Large intestine (tissue), 3 donors: ENCODE data around the gene SPECC1. TPM values are rescaled to one million over a fixed set of nuclear protein-coding genes. Genes with fewer than 3 reads are reported as not detected.

Experiments used
- DNase-seq, 2 donors: peaks; one replicate each; pipeline versions ENCODE4 v3.0.0 to v3.0.0-alpha.2; 2013
- H3K27ac ChIP-seq: one replicate; pipeline ENCODE4 v1.5.1; 2013; ENCODE audit warnings: low read length
- H3K27me3 ChIP-seq: 2 replicates; pipeline ENCODE4 v1.6.1; 2013; ENCODE audit warnings: low read length; ENCODE audit not compliant: control insufficient read depth, insufficient read depth
- H3K36me3 ChIP-seq: 2 replicates; pipeline ENCODE4 v1.6.1; 2013; ENCODE audit warnings: low read length; ENCODE audit not compliant: control insufficient read depth, insufficient read depth
- H3K4me1 ChIP-seq: one replicate; pipeline ENCODE4 v1.6.1; 2013; ENCODE audit warnings: low read length; ENCODE audit not compliant: control insufficient read depth, insufficient read depth
- H3K4me3 ChIP-seq: one replicate; pipeline ENCODE4 v1.5.1; 2013; ENCODE audit warnings: low read length
- H3K9me3 ChIP-seq: one replicate; pipeline ENCODE4 v1.6.1; 2013; ENCODE audit warnings: mild to moderate bottlenecking, low read depth, low read length, moderate library complexity; ENCODE audit not compliant: control insufficient read depth
- WGBS: methylation state at CpG from one replicate; pipeline ENCODE4 v1.1.5; 2013; ENCODE audit warnings: low lambda C conversion rate; ENCODE audit not compliant: insufficient coverage; 5-methylcytosine and 5-hydroxymethylcytosine counted together
- polyA plus RNA-seq: library from polyadenylated mRNA; unstranded; fragments of 120-200 nt; gene quantifications from one replicate; pipeline ENCODE4 v1.2.1, GENCODE V29; 2013

SPECC1 gene
- polyA plus RNA-seq, 1 donor, result 29.3 TPM

GRCh38 chr17:20039037-20039436, 29.9 kb downstream of the SPECC1 start:
- no peaks in the 10 kb centered on the region for H3K36me3 ChIP-seq
- H3K4me3 ChIP-seq, result no peak overlapping the region
- H3K9me3 ChIP-seq, result no peaks in the 10 kb centered on the region
- H3K27me3 ChIP-seq, result peaks cover 3% of the 10 kb centered on the region
- no peak overlapping the region for H3K27ac ChIP-seq
- no peak for DNase-seq
- 67% methylated on average over 1 of the region's 2 CpGs for WGBS
- H3K4me1 ChIP-seq, result no peaks in the 10 kb centered on the region

- H3K27ac ChIP-seq, result no peak overlapping the region
- H3K36me3 ChIP-seq, result no peaks in the 10 kb centered on the region
- H3K4me3 ChIP-seq, result no peak overlapping the region
- no peaks in the 10 kb centered on the region for H3K9me3 ChIP-seq
- peaks cover 3% of the 10 kb centered on the region for H3K27me3 ChIP-seq
- no peak for DNase-seq
- no peaks in the 10 kb centered on the region for H3K4me1 ChIP-seq
Observed at GRCh38 chr17:20040216-20040615, 31.1 kb downstream of the SPECC1 start.

GRCh38 chr17:20043021-20043420, 33.9 kb downstream of the SPECC1 start:
- no CpG with 5 or more reads among the region's 3 CpGs for WGBS
- H3K36me3 ChIP-seq, result no peaks in the 10 kb centered on the region
- no peak overlapping the region for H3K27ac ChIP-seq
- no peak overlapping the region for H3K4me3 ChIP-seq
- DNase-seq, result no peak
- no peaks in the 10 kb centered on the region for H3K9me3 ChIP-seq
- peaks cover 3% of the 10 kb centered on the region for H3K27me3 ChIP-seq
- no peaks in the 10 kb centered on the region for H3K4me1 ChIP-seq

- Histone ChIP-seq H3K27me3 (no peaks in the 10 kb centered on the region), H3K27ac (no peak overlapping the region), H3K4me3 (no peak overlapping the region), H3K9me3 (no peaks in the 10 kb centered on the region), H3K36me3 (no peaks in the 10 kb centered on the region), H3K4me1 (no peaks in the 10 kb centered on the region)
- no peak for DNase-seq
- WGBS, result 80% methylated on average over 1 of the region's 1 CpG
Observed at GRCh38 chr17:20045476-20045875, 36.3 kb downstream of the SPECC1 start.

- no CpG with 5 or more reads among the region's 8 CpGs for WGBS
Observed at GRCh38 chr17:20046629-20047028, 37.5 kb downstream of the SPECC1 start.

GRCh38 chr17:20051624-20052023, 42.5 kb downstream of the SPECC1 start:
- Histone ChIP-seq H3K27me3 (peaks cover 5% of the 10 kb centered on the region), H3K4me1 (no peaks in the 10 kb centered on the region), H3K9me3 (no peaks in the 10 kb centered on the region), H3K4me3 (no peak overlapping the region), H3K27ac (no peak overlapping the region), H3K36me3 (no peaks in the 10 kb centered on the region)
- no CpG with 5 or more reads among the region's 2 CpGs for WGBS
- no peak for DNase-seq

More at GRCh38 chr17:20046629-20047028, 37.5 kb downstream of the SPECC1 start:
- Histone ChIP-seq H3K4me1 (no peaks in the 10 kb centered on the region), H3K27me3 (no peaks in the 10 kb centered on the region), H3K9me3 (no peaks in the 10 kb centered on the region), H3K36me3 (no peaks in the 10 kb centered on the region), H3K27ac (no peak overlapping the region), H3K4me3 (no peak overlapping the region)
- DNase-seq, result no peak

- WGBS, result no CpG with 5 or more reads among the region's 4 CpGs
- H3K4me1 ChIP-seq, result no peaks in the 10 kb centered on the region
- no peak overlapping the region for H3K27ac ChIP-seq
- H3K4me3 ChIP-seq, result no peak overlapping the region
- H3K27me3 ChIP-seq, result peaks cover 5% of the 10 kb centered on the region
- no peak for DNase-seq
- H3K36me3 ChIP-seq, result no peaks in the 10 kb centered on the region
- no peaks in the 10 kb centered on the region for H3K9me3 ChIP-seq
Observed at GRCh38 chr17:20053361-20053964, 44.3 kb downstream of the SPECC1 start.

- H3K27me3 ChIP-seq, result no peaks in the 10 kb centered on the region
- H3K4me3 ChIP-seq, result no peak overlapping the region
- no peaks in the 10 kb centered on the region for H3K4me1 ChIP-seq
- H3K36me3 ChIP-seq, result no peaks in the 10 kb centered on the region
- no peak for DNase-seq
- H3K9me3 ChIP-seq, result no peaks in the 10 kb centered on the region
- 67% methylated on average over 1 of the region's 3 CpGs for WGBS
- H3K27ac ChIP-seq, result no peak overlapping the region
Observed at GRCh38 chr17:20059728-20060188, 50.6 kb downstream of the SPECC1 start.

GRCh38 chr17:20063665-20064648, 54.8 kb downstream of the SPECC1 start:
- no peaks in the 10 kb centered on the region for H3K27me3 ChIP-seq
- no peak for DNase-seq
- no peaks in the 10 kb centered on the region for H3K9me3 ChIP-seq
- no peak overlapping the region for H3K27ac ChIP-seq
- 43% methylated on average over 2 of the region's 12 CpGs for WGBS
- H3K4me3 ChIP-seq, result no peak overlapping the region
- no peaks in the 10 kb centered on the region for H3K4me1 ChIP-seq
- no peaks in the 10 kb centered on the region for H3K36me3 ChIP-seq

- no peak for DNase-seq
- Histone ChIP-seq H3K4me3 (no peak overlapping the region), H3K36me3 (no peaks in the 10 kb centered on the region), H3K9me3 (no peaks in the 10 kb centered on the region), H3K27ac (no peak overlapping the region), H3K27me3 (no peaks in the 10 kb centered on the region), H3K4me1 (no peaks in the 10 kb centered on the region)
- 60% methylated on average over 1 of the region's 4 CpGs for WGBS
Observed at GRCh38 chr17:20066253-20066652, 57.1 kb downstream of the SPECC1 start.
